ENCODE results near the gene CLEC11A.

CLEC11A gene

DNA sequence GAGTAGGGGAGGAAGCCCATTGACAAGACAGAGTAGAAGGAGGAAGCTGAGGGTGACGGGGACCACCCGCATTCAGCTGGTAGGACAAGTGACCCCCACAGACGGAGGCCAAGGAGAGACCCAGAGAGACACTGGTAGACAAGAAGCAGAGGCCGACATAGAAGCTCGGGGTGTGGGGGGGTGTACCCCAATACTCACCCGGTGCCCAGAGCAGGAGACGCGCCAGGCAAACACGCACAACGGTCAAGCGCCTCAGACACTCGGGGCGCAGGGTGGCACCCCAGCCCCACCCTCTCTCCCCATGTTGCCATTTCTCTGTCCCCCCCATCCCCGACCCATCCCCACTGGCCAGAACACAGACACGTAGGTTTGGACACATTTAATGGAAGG, 27.1 kb upstream of the CLEC11A start:
- Histone ChIP-seq H3K9ac (ENCODE audit: low read length) (no peak overlapping the region), H3K27me3 (ENCODE audit: control insufficient read depth, insufficient read depth, low read length) (peaks cover 22% of the 10 kb centered on the region), H3K4me1 (ENCODE audit: control insufficient read depth, insufficient read depth, low read length) (no peaks in the 10 kb centered on the region), H3K4me3 (ENCODE audit: low read length) (no peak overlapping the region), H3K36me3 (ENCODE audit: control insufficient read depth, insufficient read depth, low read length) (no peaks in the 10 kb centered on the region), H3K27ac (ENCODE audit: low read depth, low read length) (no peak overlapping the region)

DNA sequence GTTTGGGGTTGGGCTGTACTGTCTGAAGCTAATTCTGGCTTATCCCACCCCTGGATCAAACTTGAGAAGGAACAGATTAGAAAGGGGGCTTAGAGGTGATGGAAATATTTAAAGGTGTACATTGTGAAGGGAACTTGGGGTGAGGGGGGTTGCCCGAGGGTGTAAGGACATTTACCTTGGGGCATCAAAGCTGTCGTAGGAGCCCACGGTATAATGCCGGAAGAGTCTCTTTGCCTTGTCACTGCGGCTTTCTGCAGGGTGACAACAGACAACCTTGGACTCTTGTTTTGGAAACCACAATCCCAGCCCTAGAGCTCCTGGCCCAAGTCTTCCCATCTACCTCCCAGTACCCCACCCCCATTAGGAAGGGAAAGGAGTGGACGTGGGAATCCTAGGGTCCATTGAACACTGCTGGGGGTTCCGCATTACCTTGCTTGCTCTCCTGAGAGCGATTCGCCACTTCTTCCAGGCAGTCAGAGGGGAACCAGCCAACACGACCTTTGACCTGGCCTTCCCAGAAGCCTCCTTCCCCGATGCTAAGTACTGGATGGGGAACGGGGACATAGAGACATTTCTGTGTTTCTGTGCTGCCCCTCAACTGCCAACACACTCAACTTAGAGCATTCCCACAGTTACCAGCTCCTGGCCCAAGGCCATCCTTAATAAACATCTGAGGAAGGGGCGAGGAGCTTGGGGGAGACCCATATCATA, 25.6 kb upstream of the CLEC11A start:
- Histone ChIP-seq H3K27ac (ENCODE audit: low read depth, low read length) (no peak overlapping the region), H3K27me3 (ENCODE audit: control insufficient read depth, insufficient read depth, low read length) (peaks cover 19% of the 10 kb centered on the region), H3K4me3 (ENCODE audit: low read length) (no peak overlapping the region), H3K36me3 (ENCODE audit: control insufficient read depth, insufficient read depth, low read length) (no peaks in the 10 kb centered on the region), H3K4me1 (ENCODE audit: control insufficient read depth, insufficient read depth, low read length) (no peaks in the 10 kb centered on the region), H3K9ac (ENCODE audit: low read length) (no peak overlapping the region)

DNA sequence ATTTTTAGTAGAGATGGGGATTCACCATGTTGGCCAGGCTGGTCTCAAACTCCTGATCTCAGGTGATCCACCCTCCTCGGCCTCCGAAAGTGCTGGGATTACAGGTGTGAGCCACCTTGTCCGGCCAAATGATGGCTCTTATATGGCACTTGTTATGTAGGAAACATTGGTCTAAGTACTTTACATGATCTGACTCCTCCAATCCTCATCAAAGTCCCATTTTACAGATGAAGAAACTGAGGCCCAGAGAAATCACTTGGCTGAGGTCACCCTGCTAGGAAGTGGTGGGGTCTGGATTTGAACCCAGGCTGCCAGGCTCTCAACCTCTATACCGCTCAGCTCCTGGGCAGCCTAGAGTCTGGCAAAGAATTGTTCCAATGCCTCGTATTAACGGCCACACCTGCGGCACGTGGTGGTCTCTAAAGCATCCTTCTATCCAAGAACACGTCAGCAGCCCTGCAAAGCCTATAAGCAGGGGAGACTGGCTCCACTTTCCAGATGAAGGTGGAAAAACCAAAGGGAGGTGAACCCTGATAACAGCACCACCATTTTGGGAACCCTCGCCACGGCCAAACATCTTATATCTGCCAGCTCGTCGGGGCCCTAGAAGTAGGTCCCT, 21.7 kb upstream of the CLEC11A start:
- Histone ChIP-seq H3K4me3 (ENCODE audit: low read length) (no peak overlapping the region), H3K27me3 (ENCODE audit: control insufficient read depth, insufficient read depth, low read length) (peaks cover 10% of the 10 kb centered on the region)

DNA sequence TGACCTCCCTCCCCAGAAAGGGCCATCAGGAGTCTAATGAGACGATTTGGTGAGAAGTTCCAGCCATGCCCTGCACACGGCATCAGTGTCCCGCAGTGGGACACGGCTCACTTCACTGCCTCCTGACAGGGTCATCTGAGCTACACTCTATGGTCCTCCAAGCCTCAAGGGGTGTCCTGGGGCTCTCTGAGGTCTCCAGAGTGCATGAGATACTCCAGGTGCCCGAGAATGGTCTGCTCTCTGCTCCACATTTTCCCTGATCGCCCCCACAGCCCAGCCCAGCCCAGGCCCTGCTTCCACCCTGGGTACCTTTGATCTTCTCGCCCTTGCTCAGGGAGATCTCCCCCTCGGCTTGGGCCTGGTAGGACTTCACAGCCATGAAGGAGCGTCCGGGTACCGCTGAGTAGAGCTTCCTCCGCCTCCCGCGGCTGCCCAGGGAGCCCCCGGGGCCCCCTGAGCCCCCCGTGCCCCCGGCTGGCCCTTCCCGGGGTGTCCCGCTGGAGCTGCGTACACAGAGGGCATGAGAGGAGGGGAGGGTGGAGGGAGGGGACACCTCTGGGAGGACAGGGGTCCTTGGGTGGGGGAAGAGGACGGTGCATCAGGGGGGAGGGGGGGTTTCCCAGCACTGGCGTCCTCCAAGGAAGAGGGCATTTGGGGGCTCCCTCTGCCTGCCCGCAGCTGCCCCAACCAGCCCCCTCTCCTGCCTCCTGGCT, 20.9 kb upstream of the CLEC11A start:
- Histone ChIP-seq H3K9ac (ENCODE audit: low read length) (no peak overlapping the region), H3K4me3 (ENCODE audit: low read length) (no peak overlapping the region), H3K27ac (ENCODE audit: low read depth, low read length) (no peak overlapping the region), H3K36me3 (ENCODE audit: control insufficient read depth, insufficient read depth, low read length) (no peaks in the 10 kb centered on the region), H3K27me3 (ENCODE audit: control insufficient read depth, insufficient read depth, low read length) (peaks cover 6% of the 10 kb centered on the region), H3K4me1 (ENCODE audit: control insufficient read depth, insufficient read depth, low read length) (no peaks in the 10 kb centered on the region)

More for the DNA sequence above, 21.7 kb upstream of the CLEC11A start:
- H3K9ac ChIP-seq (ENCODE audit: low read length): no peak overlapping the region
- H3K4me1 ChIP-seq (ENCODE audit: control insufficient read depth, insufficient read depth, low read length): no peaks in the 10 kb centered on the region
- no peak overlapping the region for H3K27ac ChIP-seq (ENCODE audit: low read depth, low read length)
- no peaks in the 10 kb centered on the region for H3K36me3 ChIP-seq (ENCODE audit: control insufficient read depth, insufficient read depth, low read length)

DNA sequence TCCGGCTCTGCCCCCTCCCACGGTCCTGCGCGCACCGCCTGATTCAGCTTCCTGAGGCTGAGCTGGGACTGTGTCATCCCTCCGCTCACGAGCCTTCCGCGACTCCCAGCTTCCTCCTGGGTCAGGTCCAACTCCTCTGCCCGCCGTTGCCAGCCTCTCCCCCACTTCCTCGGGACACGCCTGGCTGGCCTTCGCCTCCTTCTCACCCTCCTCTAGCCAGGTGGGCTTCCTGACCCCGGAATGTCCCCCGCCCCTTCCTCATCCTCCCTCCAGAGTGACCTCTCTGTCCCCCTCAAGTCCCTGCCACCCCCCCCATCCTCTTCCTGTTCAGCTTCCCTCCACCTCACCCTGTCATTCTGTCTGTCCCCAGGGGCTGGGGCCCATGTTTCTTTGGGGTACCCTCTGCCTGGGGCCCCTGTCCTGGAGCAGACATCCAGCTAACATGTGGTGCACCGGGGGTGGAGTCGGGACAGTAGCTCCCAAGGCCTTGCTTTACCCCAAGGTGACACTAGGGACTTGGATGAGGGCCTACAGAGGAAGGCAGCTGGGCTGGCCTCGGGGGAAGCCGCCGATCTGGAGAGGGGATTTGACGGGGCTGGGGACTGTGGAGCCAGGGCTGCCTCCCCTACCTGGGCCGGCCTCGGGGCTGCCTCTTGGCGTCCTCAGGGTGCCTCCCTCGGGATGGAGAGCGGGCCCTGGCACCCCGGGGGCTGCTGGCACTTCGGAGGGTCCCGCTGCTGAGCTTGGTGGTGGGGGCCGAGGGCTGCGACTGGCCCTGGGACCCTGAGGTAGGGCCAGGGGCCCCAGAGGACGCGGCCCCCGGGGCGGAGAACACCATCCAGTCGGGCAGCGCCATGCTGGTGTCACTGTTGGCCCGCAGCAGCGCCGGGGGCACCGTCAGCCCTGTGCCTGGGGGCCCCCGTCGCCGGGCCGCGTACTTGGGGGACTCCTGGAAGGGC, 20.0 kb upstream of the CLEC11A start:
- Histone ChIP-seq H3K27me3 (ENCODE audit: control insufficient read depth, insufficient read depth, low read length) (peaks cover 6% of the 10 kb centered on the region), H3K36me3 (ENCODE audit: control insufficient read depth, insufficient read depth, low read length) (no peaks in the 10 kb centered on the region), H3K9ac (ENCODE audit: low read length) (no peak overlapping the region), H3K4me1 (ENCODE audit: control insufficient read depth, insufficient read depth, low read length) (no peaks in the 10 kb centered on the region), H3K27ac (ENCODE audit: low read depth, low read length) (no peak overlapping the region), H3K4me3 (ENCODE audit: low read length) (no peak overlapping the region)

DNA sequence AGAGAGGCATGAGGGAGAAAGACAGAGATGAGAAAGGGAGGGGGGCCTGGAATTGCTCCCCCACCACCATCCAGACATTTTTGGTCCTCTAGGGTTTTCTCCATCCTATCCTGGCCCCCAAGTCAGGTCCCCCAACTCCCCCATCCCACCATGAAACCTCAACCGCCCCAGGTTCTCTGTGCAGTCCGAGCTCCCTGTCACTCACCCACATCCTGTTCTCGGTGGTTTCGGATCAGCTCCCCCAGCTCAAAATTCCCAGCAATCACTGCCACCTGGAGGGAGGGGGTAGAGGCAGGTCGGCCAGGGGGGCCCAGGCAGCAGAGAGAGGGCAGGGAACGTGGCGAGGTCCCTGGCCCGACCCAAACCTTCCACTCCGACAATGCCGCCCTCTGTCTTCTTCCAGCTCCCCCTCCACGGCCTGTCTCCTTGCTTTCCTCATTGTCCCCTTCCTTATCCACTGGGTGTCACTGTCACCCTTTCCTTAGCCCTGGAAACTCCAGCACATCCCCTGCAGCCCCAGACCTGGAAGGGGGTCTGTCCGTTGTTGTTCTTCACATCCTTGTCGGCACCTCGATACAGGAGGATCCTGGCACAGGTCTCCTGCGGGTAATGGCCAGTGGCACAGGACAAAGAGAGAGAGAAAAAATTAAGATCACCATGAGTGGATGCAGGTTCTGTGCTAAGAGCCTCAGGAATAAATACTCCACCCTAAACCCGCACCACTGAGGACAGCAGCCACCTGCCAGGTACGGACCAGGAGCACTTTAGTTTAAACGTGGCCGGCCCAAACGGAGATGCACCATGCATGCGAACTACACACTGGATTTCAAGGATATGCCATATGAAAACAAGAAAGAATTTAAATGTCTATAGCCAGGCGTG, 19.0 kb upstream of the CLEC11A start:
- Histone ChIP-seq H3K36me3 (ENCODE audit: control insufficient read depth, insufficient read depth, low read length) (no peaks in the 10 kb centered on the region), H3K4me3 (ENCODE audit: low read length) (no peak overlapping the region), H3K27me3 (ENCODE audit: control insufficient read depth, insufficient read depth, low read length) (peaks cover 6% of the 10 kb centered on the region), H3K9ac (ENCODE audit: low read length) (no peak overlapping the region), H3K27ac (ENCODE audit: low read depth, low read length) (no peak overlapping the region), H3K4me1 (ENCODE audit: control insufficient read depth, insufficient read depth, low read length) (no peaks in the 10 kb centered on the region)

DNA sequence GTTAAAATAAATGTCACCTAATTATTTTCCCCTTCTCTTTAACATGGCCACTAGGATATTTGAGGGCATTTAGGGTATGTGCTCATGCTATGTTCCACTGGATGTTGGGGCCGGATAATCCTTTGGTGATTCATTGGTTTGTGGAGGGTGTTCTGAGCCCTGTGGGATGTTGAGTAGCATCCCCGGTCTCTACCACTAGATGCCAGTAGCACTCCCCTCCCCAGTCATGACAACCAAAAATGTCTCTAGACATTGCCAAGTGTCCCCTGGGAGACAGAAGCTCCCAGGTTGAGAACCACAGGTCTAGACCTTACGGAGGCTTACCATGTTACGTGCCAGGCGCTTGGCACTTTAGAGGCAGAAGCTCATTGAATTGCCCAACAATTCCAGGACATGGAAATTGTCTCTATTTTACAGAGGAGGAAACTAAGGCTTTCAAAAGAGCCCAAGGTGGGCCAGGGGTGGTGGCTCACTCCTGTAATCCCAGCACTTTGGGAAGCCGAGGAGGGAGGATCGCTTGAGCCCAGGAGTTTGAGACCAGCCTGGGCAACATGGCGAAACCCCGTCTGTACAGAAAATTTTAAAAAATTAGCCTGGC, 17.6 kb upstream of the CLEC11A start:
- Histone ChIP-seq H3K9ac (ENCODE audit: low read length) (no peak overlapping the region), H3K4me3 (ENCODE audit: low read length) (no peak overlapping the region), H3K4me1 (ENCODE audit: control insufficient read depth, insufficient read depth, low read length) (no peaks in the 10 kb centered on the region), H3K27ac (ENCODE audit: low read depth, low read length) (no peak overlapping the region), H3K27me3 (ENCODE audit: control insufficient read depth, insufficient read depth, low read length) (peaks cover 6% of the 10 kb centered on the region), H3K36me3 (ENCODE audit: control insufficient read depth, insufficient read depth, low read length) (no peaks in the 10 kb centered on the region)

DNA sequence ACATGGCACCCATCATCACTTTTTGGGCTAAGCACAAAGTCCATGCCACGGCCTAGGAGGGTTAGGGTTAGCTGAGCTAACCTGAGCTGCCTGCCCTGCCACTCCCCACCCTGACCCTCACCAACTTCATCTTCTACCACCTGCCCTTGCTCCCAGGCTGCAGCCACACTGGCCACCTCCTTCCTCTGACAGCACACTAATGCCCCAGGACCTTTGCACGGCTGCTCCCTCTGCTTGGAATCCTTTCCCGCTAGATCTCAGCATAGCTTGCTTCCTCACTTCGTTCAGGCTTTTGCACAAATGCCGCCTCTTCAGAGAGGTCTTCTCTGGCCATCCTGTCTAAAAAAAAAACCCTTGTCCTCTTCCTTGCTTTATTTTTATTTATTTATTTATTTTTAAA, 16.8 kb upstream of the CLEC11A start:
- Histone ChIP-seq H3K36me3 (ENCODE audit: control insufficient read depth, insufficient read depth, low read length) (no peaks in the 10 kb centered on the region), H3K27me3 (ENCODE audit: control insufficient read depth, insufficient read depth, low read length) (peaks cover 6% of the 10 kb centered on the region), H3K27ac (ENCODE audit: low read depth, low read length) (no peak overlapping the region), H3K9ac (ENCODE audit: low read length) (no peak overlapping the region), H3K4me1 (ENCODE audit: control insufficient read depth, insufficient read depth, low read length) (no peaks in the 10 kb centered on the region), H3K4me3 (ENCODE audit: low read length) (no peak overlapping the region)

DNA sequence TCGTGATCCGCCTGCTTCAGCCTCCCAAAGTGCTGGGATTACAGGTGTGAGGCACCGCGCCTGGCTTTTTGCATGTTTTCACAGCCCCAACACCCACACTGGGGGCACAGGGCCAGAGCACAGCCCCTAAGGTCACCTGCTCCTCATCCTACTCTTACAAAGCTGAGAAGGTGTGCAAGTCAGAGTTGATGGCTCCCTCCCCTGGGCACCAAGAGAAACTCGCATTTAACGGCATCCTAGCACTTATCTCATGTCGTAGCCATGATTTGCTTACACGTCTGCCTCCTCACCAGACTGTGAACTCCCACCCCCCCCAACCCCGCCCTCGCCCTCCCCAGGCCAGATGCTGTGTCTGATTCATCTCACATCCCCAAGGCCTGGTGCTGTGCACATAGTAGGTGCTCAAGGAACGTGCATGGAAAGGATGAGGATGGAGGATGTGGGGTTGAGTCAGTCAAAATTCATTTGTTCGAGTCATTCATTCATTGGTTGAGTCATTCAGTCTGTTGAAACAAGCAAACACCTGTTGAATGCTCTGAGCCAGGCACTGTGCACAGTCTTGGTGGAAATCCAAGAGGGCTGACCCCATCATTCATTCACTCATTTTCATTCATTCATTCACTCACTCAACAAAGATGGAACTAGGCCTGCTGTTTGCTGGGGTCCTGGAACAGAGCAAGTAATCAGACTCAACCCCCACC, 14.8 kb upstream of the CLEC11A start:
- Histone ChIP-seq H3K27ac (ENCODE audit: low read depth, low read length) (no peak overlapping the region), H3K4me1 (ENCODE audit: control insufficient read depth, insufficient read depth, low read length) (no peaks in the 10 kb centered on the region), H3K27me3 (ENCODE audit: control insufficient read depth, insufficient read depth, low read length) (peaks cover 6% of the 10 kb centered on the region), H3K36me3 (ENCODE audit: control insufficient read depth, insufficient read depth, low read length) (no peaks in the 10 kb centered on the region), H3K4me3 (ENCODE audit: low read length) (no peak overlapping the region), H3K9ac (ENCODE audit: low read length) (no peak overlapping the region)

DNA sequence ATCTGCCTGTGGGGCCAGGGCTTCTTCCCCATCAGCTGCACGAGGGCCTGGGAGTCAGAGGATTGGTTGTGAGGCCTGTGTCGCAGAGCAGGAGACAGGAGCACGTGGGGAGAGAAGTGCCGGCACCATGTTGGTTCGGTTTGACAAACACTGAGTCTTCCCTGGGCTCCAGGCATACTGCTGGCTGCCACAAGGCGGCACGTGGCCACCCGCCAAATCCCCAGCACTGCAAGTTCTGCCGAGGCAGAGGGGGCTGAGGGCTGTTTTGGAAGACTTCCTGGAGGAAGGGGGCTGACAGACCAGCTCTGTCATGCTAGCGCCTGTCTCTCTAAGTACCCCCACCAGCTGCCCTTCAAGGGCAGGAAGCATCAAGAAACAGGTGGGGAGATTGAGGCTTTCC, 13.1 kb upstream of the CLEC11A start:
- Histone ChIP-seq H3K4me3 (ENCODE audit: low read length) (no peak overlapping the region), H3K27me3 (ENCODE audit: control insufficient read depth, insufficient read depth, low read length) (no peaks in the 10 kb centered on the region), H3K9ac (ENCODE audit: low read length) (no peak overlapping the region), H3K27ac (ENCODE audit: low read depth, low read length) (no peak overlapping the region), H3K4me1 (ENCODE audit: control insufficient read depth, insufficient read depth, low read length) (no peaks in the 10 kb centered on the region), H3K36me3 (ENCODE audit: control insufficient read depth, insufficient read depth, low read length) (no peaks in the 10 kb centered on the region)

DNA sequence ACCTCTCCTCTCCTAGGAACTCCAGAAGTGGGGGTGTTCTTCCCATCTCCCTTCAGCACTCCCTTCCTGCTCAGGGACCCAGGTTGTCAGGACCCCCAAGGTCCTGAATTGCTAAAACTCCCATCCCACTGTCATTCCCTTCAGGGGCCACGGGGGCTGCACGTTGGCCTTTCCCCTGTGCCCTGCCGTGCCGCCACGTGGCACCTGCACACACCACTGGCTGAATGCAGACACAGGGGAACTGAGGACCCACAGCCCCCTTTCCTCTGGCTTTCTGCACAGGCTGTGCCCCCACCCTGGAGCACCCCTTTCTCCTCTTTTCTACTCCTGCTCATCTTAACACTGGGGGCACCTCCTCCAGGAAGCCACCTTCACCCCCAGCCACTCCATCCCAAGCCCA, 12.6 kb upstream of the CLEC11A start:
- no peaks in the 10 kb centered on the region for H3K27me3 ChIP-seq (ENCODE audit: control insufficient read depth, insufficient read depth, low read length)
- no peaks in the 10 kb centered on the region for H3K36me3 ChIP-seq (ENCODE audit: control insufficient read depth, insufficient read depth, low read length)
- H3K27ac ChIP-seq (ENCODE audit: low read depth, low read length): no peak overlapping the region

More for the DNA sequence above, 12.6 kb upstream of the CLEC11A start:
- H3K4me3 ChIP-seq (ENCODE audit: low read length): no peak overlapping the region
- no peaks in the 10 kb centered on the region for H3K4me1 ChIP-seq (ENCODE audit: control insufficient read depth, insufficient read depth, low read length)
- no peak overlapping the region for H3K9ac ChIP-seq (ENCODE audit: low read length)

All from rectal smooth muscle tissue (tissue), 1 donor.